Measurements from ENCODE around the gene SEMA6B.
"Not testable (repeated sequence)": the region's sequence is repeated elsewhere in the genome, so short reads cannot be mapped to it uniquely, and the experiment has no call there.

Gene SEMA6B, protein sequence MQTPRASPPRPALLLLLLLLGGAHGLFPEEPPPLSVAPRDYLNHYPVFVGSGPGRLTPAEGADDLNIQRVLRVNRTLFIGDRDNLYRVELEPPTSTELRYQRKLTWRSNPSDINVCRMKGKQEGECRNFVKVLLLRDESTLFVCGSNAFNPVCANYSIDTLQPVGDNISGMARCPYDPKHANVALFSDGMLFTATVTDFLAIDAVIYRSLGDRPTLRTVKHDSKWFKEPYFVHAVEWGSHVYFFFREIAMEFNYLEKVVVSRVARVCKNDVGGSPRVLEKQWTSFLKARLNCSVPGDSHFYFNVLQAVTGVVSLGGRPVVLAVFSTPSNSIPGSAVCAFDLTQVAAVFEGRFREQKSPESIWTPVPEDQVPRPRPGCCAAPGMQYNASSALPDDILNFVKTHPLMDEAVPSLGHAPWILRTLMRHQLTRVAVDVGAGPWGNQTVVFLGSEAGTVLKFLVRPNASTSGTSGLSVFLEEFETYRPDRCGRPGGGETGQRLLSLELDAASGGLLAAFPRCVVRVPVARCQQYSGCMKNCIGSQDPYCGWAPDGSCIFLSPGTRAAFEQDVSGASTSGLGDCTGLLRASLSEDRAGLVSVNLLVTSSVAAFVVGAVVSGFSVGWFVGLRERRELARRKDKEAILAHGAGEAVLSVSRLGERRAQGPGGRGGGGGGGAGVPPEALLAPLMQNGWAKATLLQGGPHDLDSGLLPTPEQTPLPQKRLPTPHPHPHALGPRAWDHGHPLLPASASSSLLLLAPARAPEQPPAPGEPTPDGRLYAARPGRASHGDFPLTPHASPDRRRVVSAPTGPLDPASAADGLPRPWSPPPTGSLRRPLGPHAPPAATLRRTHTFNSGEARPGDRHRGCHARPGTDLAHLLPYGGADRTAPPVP

DNA sequence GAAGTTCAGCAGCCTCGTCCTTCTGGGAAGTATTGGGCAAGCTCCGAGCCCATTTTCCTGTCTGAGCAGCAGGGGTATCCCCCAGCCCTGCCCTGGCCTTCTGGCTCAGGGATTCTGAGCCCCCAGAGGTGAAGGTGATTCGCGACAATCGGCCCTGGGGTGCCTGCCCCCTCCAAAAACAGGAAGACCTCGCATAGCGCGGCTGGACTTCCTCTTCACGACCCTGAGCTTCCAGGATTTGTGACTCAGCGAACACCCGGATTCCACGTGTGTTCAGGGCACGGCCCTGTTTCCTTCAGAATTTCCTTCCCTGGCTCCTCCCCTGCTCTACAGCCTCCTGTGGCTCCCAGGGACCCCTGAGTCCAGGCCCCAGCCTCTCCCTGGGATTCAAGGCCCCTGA, at the start of gene SEMA6B:
Gene SEMA6B (minus strand): TSS at position 116 of the 400 bp plus-strand sequence. CDS start 1,227 bp downstream, outside the sequence.
- no peak for DNase-seq

GRCh38 chr19:4606921-4607678, 47.6 kb upstream of the SEMA6B start:
- DNase-seq = peak; percentile 75

GRCh38 chr19:4606181-4606580, 46.7 kb upstream of the SEMA6B start:
- DNase-seq = no peak

DNA sequence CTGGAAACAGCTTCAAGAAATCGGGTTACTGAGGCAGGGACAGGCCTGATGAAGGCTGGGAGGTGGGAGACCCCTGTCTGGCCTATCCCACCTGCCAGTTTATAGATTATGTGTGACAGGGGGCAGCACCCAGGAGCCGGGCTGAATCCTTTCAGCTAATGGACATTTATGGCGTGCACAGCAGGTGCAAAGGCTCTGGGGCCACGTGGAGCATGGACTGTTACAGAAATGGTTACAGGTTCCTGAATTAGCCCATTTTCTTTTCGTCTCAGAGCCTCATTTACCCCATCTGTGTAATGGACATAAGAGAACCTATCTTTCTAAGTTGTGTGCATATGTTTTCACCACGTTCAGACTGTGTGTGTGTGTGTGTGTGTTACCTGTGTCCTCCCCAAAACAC, 45.4 kb upstream of the SEMA6B start:
- no peak for DNase-seq

- no peak for DNase-seq
Measured at GRCh38 chr19:4602915-4603314, 43.4 kb upstream of the SEMA6B start.

- no peak for DNase-seq
Measured at GRCh38 chr19:4602173-4602788, 42.8 kb upstream of the SEMA6B start.

DNA sequence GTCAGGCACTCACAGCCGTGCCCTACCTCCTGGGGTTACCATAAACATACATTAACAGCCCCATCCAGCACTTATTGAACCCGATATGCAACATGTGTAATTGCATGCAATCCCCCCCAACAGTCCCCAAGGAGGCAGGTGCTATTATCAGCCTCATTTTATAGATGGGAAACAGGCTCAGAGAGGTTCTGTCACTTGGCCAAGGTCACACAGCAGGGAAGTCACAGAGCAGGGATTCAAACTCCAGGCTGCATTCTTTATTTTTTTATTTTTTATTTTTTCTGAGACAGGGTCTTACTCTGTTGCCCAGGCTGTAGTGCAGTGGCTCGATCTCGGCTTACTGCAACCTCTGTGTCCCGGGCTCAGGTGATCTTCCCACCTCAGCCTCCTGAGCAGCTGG, 41.4 kb upstream of the SEMA6B start:
- DNase-seq = no peak

DNA sequence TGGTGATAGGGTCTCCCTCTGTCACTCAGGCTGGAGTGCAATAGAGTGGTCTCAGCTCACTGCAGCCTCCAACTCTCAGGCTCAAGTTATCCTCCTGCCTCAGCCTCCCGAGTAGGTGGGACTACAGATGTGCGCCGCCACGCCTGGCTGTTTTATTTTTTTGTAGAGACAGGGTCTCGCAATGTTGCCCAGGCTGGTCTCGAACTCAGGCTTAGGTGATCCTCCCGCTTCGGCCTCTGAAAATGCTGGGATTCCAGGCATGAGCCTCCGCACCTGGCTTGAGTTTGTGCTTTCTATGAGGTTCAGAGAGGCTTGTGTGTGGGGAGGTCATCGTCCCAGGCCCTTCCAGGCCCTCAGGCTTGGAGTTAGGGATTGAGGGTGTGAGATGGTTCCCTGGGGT, 40.6 kb upstream of the SEMA6B start:
- no peak for DNase-seq

DNA sequence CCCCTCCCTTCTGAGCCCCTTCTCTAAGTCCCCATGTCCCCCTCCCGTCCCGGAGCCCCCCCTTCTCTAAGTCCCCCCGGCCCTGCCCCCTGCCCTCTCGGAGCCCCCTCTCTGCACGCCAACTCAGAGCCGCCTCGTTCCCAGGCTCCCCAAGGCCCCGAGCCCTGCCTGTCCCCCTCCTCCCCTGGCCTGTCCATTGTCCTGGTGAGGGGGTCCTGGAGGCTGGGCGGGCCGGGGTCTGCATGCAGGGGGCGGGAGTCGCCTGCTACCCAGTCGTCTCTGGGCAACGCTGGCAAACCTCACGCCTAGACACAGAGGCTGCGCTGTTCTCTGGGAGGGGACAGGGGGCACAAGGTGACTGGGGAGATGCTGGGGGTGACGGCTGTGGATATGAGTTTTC, 39.2 kb upstream of the SEMA6B start:
- DNase-seq = no peak

DNA sequence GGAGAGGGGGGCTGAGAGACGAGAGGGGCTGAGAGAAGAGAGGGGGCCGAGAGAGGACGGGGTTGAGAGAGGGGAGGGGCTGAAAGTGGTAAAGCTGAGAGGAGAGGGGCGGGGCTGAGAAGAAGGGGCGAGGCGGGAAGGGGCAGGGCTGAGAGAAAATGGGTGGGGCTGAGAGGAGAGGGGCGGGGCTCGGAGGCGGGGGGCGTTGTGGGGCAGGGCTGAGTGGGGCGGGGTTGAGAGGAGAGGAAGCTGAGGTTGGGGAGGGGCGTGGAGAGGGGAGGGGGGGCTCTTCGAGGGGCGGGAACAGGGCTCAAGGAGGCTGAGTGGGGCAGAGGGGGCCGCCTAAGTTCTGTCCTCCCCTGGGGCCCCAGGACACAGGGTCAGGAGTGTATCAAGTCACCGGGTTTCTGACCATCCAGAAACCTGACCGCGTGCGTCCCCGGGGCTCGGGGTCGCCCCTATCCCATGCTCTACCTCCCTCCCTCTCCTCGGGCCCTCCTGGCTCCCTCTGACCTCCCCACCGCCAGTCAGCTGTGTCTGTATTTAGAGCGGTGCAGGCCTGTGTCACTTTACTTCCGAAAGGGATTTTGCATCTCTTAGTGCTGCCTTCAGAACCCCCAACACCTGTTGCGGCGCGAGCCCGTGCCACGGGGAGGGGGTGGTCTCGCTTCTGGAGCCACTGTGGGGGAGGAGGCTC, 38.6 kb upstream of the SEMA6B start:
- no peak for DNase-seq

DNA sequence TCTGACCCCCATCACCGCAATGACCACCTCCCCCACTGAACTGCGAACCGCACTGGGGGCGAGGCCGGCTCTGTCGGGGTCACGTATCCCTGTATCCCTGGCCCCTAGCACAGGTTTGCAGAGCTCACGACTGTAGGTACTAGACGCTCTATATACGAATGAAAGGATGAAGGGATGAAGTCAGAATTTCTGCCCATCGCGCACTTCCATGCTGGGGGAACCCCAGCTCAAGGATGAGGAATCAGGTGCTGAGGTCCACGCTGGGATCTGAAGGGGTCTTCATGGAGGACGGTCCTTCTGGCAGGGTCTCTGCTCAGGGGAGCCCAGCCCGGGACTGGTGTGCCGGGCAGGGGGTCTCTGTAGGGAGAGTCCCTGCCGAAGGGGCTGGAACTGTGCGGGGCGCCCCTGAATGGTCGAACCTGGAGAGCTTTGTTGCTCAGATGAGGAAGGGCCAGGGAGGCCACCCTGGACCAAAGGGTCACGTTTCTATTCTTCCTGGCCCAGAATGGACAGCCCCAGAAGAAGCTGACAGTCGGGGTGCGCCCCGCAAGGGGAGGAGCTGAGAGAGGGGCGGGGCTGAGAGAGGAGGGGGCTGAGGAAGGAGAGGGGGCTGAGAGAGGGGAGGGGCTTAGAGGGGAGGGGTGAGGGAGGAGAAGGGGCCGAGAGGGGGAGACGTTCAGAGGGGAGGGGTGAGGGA, 37.9 kb upstream of the SEMA6B start:
- DNase-seq = no peak

DNA sequence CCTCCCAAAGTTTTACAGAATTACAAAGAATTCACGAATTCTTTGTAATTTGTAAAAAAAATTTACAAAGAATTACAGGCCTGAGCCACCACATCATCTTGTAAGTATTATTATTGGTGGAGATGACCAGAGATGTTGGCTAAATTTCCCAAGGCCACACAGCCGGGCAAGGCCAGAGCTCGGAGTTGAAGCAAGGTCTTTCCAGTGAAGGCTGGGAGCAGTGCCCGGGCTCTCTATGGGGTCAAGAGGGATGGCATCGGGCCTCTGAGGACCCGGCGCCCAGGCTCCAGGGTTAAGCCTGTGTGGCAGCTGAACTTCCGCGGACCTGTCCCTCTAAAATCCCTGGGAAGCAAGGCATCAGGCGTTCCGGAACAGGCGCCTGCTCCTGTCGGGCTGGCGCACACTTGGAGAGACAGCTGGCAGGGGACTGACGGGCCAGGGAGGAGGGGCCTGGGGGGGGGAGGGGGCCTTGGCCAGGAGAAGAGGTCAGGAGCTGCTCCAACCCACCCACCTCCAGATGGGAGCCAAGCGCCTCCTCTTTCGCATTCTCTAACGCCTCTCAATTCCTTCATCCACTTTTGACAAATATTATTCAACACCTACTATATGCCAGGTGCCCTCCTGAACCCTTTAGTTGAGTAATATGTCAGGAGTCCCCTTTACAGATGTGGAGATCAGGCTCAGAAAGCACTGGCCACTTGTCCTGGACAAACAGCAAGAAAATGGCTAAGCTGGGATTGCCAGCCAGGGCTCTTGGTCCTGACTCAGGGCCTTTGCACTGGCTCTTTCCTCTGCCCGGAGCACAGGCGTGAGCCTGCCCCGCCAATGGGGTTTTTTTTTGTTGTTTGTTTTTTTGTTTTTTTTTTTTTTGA, 36.8 kb upstream of the SEMA6B start:
- DNase-seq = no peak

DNA sequence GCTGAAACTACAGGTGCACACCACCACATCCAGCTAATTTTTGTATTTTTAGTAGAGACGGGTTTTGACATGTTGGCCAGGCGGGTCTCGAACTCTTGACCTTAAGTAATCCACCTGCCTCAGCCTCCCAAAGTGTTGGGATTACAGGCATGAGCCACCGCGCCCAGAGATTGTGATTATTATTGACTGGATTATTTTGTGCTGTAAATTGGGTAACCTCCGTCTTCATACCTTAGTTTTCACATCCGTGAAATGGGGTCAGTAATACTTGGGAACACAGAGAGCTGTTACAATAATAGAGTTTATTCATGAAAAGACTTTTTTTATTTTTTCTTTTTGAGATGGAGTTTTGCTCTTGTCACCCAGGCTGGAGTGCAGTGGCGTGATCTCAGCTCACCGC, 35.7 kb upstream of the SEMA6B start:
- not testable (repeated sequence) for DNase-seq

GRCh38 chr19:4594201-4594600, 34.7 kb upstream of the SEMA6B start:
- no peak for DNase-seq

- no peak for DNase-seq
Measured at GRCh38 chr19:4593409-4593851, 33.9 kb upstream of the SEMA6B start.

- no peak for DNase-seq
Measured at GRCh38 chr19:4592445-4592844, 33.0 kb upstream of the SEMA6B start.

DNA sequence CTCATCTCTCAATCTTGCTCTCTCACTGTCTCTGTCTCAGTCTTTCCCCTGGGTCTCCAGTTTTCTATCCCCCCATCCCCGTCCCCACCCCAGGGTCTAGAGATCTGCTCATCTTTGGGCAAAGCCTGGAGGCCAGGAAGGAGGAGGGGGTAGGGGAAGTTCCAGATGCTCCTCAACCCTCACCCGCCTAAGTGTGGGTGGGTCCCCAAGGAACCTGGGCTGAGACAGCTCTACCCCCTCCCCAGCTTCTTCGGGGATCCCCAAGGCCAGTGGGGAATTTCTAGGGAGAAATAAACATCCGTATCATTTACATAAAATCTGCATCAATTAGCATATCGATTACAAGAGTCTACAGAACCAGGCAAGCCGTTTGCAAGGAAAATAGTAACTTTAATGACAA, 31.8 kb upstream of the SEMA6B start:
- DNase-seq = no peak

- no peak for DNase-seq
Measured at GRCh38 chr19:4590559-4590958, 31.1 kb upstream of the SEMA6B start.

DNA sequence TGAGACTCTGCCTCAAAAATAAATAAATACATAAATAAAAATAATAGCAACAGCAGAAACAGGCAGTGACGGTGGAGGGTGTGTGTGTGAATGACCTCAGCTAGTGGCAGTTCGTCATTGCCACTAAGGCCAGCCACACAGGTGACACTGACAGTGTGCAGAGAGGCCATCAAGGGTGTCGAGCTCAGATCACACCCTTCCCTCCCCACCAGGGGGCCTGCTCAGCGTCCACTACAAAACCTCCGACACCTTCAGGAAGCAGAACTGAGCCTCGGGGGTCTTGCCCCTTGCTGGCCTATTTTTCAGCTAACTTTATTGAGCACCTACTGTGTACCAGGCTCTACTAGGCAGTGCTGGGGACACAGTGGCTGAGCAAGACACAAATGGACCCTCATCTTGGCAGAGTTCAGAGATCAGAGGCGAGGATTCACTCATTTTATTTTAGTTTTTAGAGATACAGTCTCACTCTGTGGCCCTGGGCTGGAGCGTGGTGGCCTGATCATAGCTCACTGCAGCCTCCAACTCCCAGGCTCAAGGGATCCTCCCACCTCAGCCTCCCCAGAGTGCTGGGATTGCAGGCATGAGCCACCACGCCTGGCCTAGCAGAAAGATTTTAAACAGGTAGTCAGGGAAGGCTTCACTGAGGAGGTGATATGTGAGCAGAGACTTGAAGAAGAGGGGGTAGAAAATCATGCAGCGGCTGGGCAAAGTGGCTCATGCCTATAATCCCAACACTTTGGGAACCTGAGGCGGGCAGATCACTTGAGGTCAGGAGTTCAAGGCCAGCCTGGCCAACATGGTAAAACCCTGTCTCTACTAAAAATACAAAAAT, 30.3 kb upstream of the SEMA6B start:
- no peak for DNase-seq
